Neural crest cell (in vitro differentiated cells): ENCODE results near the gene SLC9A4. TPM values are rescaled to one million over a fixed set of nuclear protein-coding genes. Genes with fewer than 3 reads are reported as not detected.

Experiments
- DNase-seq: peaks from one replicate; pipeline ENCODE4 v3.0.0; 2021; ENCODE audit warnings: low read depth, mixed read lengths, low spot score
- H3K27ac Mint-ChIP-seq: one replicate; pipeline ENCODE4 v1.8.0; 2021; ENCODE audit warnings: mild to moderate bottlenecking, mixed read lengths; ENCODE audit not compliant: unreplicated experiment
- H3K27me3 Mint-ChIP-seq: 2 replicates; pipeline ENCODE4 v1.8.0; 2021; ENCODE audit warnings: low read depth, mild to moderate bottlenecking, mixed read lengths
- H3K36me3 Mint-ChIP-seq: 2 replicates; pipeline ENCODE4 v1.8.0; 2021; ENCODE audit warnings: low read depth, mild to moderate bottlenecking, mixed read lengths
- H3K4me1 Mint-ChIP-seq: 2 replicates; pipeline ENCODE4 v1.8.0; 2021; ENCODE audit warnings: mixed read lengths
- H3K4me3 Mint-ChIP-seq: one replicate; pipeline ENCODE4 v1.8.0; 2021; ENCODE audit warnings: mild to moderate bottlenecking, mixed read lengths
- H3K9me3 Mint-ChIP-seq: 2 replicates; pipeline ENCODE4 v1.8.0; 2021; ENCODE audit warnings: mixed read lengths
- CTCF ChIP-seq: fragments of 200-600 bp; sonication (generic); conservative IDR thresholded peaks from 2 replicates; pipeline ENCODE4 v1.5.0; 2021; ENCODE audit warnings: antibody characterized with exemption, mild to moderate bottlenecking
- total RNA-seq: library from RNA; stranded (reverse); gene quantifications from 2 replicates; pipeline ENCODE4 v1.2.1, GENCODE V29; 2021

SLC9A4 gene
- total RNA-seq, 1 donor from 2014 or later: not detected

DNA sequence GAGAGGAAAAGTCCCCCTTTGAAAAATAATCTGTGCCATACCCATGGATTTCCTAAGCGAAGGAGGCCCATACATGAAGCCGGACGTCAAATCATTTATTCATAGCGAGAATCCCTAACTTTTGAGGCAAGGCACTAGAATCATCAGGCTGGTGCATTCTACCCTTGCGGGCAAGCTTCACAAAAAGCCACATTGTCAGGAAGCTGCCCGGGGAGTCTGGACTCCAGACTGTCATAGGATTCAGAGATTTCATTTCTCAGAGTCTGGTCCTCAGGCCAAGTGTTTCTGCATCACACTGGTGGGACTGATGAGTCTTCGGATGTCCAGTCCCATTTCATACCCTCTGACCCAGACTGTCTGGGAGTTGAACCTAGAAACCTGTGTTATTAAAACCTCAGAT is 8.9 kb downstream of the SLC9A4 start:
- DNase-seq: no peak
- Mint-ChIP-seq H3K4me3 (no peak overlapping the region), H3K4me1 (no peaks in the 10 kb centered on the region), H3K36me3 (no peaks in the 10 kb centered on the region), H3K27ac (no peak overlapping the region), H3K27me3 (peaks cover 3% of the 10 kb centered on the region), H3K9me3 (peaks cover 2% of the 10 kb centered on the region)
- no peak for TF ChIP-seq CTCF

- Mint-ChIP-seq H3K4me1 (no peaks in the 10 kb centered on the region), H3K36me3 (no peaks in the 10 kb centered on the region), H3K27ac (no peak overlapping the region), H3K27me3 (no peaks in the 10 kb centered on the region), H3K9me3 (no peaks in the 10 kb centered on the region), H3K4me3 (no peak overlapping the region)
- no peak for DNase-seq
- no peak for TF ChIP-seq CTCF
Measured at GRCh38 chr2:102483086-102483485, 10.1 kb downstream of the SLC9A4 start.

DNA sequence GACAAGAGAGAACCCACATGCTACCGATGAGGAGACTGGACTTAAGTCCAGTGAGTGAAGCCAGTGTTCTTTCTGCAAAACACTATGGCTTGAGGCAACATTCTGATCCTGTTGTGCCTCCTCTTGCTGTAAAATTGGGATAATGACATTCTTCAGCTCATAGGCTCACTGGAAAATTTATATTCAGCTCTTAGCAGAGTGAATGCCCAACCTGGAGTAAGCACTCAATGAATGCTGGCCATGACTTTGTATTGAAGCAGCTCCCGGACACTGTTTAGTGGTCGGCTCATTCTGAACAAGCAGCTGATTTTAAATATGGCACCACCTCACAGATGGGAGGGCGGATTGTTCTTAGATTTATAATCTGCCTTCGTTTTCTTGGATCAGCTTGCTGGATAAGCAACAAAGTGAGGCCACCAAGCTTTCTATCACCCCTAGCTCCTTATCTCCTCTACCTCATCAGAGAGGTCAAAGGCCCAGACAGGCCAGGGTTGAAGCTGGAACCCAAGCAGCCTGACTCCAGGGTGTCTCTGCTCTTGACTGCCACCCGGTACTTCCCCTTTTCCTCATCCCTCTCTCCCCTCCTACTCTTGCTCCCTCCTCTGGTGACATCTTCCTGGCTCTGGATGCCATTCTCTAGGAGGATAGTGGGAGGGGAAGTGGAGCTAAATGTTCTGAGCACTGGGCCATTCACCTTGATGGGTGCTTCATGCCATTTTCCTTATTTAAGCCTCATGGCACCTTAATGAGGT is 11.5 kb downstream of the SLC9A4 start:
- Mint-ChIP-seq H3K9me3 (no peaks in the 10 kb centered on the region), H3K4me3 (no peak overlapping the region), H3K27me3 (no peaks in the 10 kb centered on the region), H3K36me3 (no peaks in the 10 kb centered on the region), H3K4me1 (no peaks in the 10 kb centered on the region), H3K27ac (no peak overlapping the region)
- no peak for DNase-seq
- no peak for TF ChIP-seq CTCF

DNA sequence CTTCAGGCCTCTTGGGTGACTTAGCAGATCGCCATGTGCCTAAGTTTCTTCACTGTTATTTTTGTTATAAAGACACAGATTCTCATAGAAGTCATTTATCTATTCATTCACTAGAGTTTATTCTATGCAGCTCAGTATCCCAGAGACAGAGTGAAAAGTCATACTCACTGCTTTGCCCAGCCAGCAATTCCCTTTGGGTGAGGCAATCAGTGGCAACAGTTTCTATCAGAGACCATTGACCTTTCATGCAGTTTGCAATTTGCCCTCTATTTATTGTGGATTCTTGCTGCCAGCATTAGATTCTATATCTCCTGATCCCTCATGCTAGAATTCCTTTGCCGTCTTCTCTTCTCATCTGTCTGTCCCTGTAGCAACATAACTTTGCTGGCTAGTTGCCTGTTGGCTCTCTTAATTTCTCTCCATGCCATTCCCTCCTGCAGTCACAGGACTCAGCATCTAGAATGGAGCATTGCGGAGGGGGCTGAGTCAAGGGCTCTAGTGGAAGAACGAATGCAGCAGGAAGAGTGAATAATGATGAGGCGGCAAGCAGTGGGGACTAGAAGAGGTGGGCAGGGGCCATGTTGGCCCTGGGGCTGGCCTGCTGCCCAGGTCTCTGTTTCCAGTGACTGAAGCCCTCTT is 12.2 kb downstream of the SLC9A4 start:
- no peak for DNase-seq
- no peaks in the 10 kb centered on the region for H3K4me1 Mint-ChIP-seq
- no peak for TF ChIP-seq CTCF
- no peak overlapping the region for H3K27ac Mint-ChIP-seq
- H3K27me3 Mint-ChIP-seq: no peaks in the 10 kb centered on the region
- H3K9me3 Mint-ChIP-seq: no peaks in the 10 kb centered on the region
- no peak overlapping the region for H3K4me3 Mint-ChIP-seq
- no peaks in the 10 kb centered on the region for H3K36me3 Mint-ChIP-seq

- no peaks in the 10 kb centered on the region for H3K9me3 Mint-ChIP-seq
- no peaks in the 10 kb centered on the region for H3K27me3 Mint-ChIP-seq
- H3K36me3 Mint-ChIP-seq: no peaks in the 10 kb centered on the region
- TF ChIP-seq CTCF: no peak
- no peak overlapping the region for H3K4me3 Mint-ChIP-seq
- no peak overlapping the region for H3K27ac Mint-ChIP-seq
- H3K4me1 Mint-ChIP-seq: no peaks in the 10 kb centered on the region
- no peak for DNase-seq
Measured at GRCh38 chr2:102486941-102487702, 14.1 kb downstream of the SLC9A4 start.
